K562 (cell line): ENCODE results near the gene CASP2. TPM values are rescaled to one million over a fixed set of nuclear protein-coding genes. Genes with fewer than 3 reads are reported as not detected.

Experiments used
- CC2D1A ChIP-seq: fragments of 450-650 bp; IDR thresholded peaks from 2 replicates; pipeline ENCODE4 v1.6.1; 2017; ENCODE audit warnings: mild to moderate bottlenecking
- CEBPB ChIP-seq: fragments of 450-650 bp; IDR thresholded peaks from 2 replicates; pipeline ENCODE4 v1.6.1; 2016; ENCODE audit warnings: missing genetic modification characterization, missing compliant biosample characterization
- FOXM1 ChIP-seq, 2 experiments: fragments of 450-650 bp in 1 of 2; sonication (generic) in 1 of 2; formaldehyde crosslinking in 1 of 2; IDR thresholded peaks; 2 replicates each; pipeline versions ENCODE4 v1.6.1 to v1.9.0; 2017 to 2022; ENCODE audit warnings: low read depth in 2 of 2, mild to moderate bottlenecking in 2 of 2, missing genetic modification reagents in 1 of 2, moderate library complexity in 1 of 2
- FUS ChIP-seq: fragments of 200-400 bp; formaldehyde crosslinking; optimal IDR thresholded peaks from 2 replicates; pipeline ENCODE3; 2017; ENCODE audit warnings: low read depth, low read length
- HDAC1 ChIP-seq, 2 experiments: fragments of 450-650 bp; IDR thresholded peaks; 2 replicates each; pipeline ENCODE4 v1.6.1; 2016 to 2017; ENCODE audit warnings: inconsistent platforms in 1 of 2, mild to moderate bottlenecking in 1 of 2, moderate library complexity in 1 of 2
- HNRNPH1 ChIP-seq: fragments of 200-400 bp; formaldehyde crosslinking; optimal IDR thresholded peaks from 2 replicates; pipeline ENCODE3; 2017; ENCODE audit warnings: low read depth, mild to moderate bottlenecking, low read length, moderate library complexity
- KAT7 ChIP-seq: sonication (generic); formaldehyde crosslinking; IDR thresholded peaks from 2 replicates; pipeline ENCODE4 v1.8.0; 2022; ENCODE audit warnings: missing genetic modification reagents, mild to moderate bottlenecking, borderline replicate concordance
- KLF1 ChIP-seq: fragments of 450-650 bp; IDR thresholded peaks from 2 replicates; pipeline ENCODE4 v1.6.1; 2016; ENCODE audit warnings: missing genetic modification characterization, missing compliant biosample characterization
- MEF2D ChIP-seq: conservative IDR thresholded peaks from 2 replicates; pipeline ENCODE4 v1.6.1; 2016; ENCODE audit warnings: low read depth, missing genetic modification characterization, missing compliant biosample characterization
- MTA1 ChIP-seq: fragments of 450-650 bp; IDR thresholded peaks from 2 replicates; pipeline ENCODE4 v1.6.1; 2017; ENCODE audit warnings: borderline replicate concordance
- TSC22D4 ChIP-seq: fragments of 450-650 bp; IDR thresholded peaks from 2 replicates; pipeline ENCODE4 v1.6.1; 2016; ENCODE audit warnings: missing genetic modification characterization, missing biosample characterization, control low read depth
- ZFPM2 ChIP-seq: fragments of 250-450 bp; sonication (Bioruptor Pico); IDR thresholded peaks from 2 replicates; pipeline ENCODE4 v1.5.1; 2022; ENCODE audit warnings: mild to moderate bottlenecking
- ZKSCAN1 ChIP-seq: fragments of 150-350 bp; IDR thresholded peaks from 2 replicates; pipeline ENCODE4 v1.6.1; 2016; ENCODE audit warnings: low read depth, low read length
- ZNF644 ChIP-seq: fragments of 200-800 bp; sonication (Bioruptor generic); IDR thresholded peaks from 2 replicates; pipeline ENCODE4 v1.6.1; 2016; ENCODE audit warnings: low read depth, missing genetic modification characterization, missing compliant biosample characterization
- polyA plus RNA-seq, 8 experiments: library from polyadenylated mRNA; depleted of rRNA in 4 of 8; stranded (reverse) in 5 of 8; unstranded in 3 of 8; fragments of >200 nt; fragmentation: Nextera tagmentation in 2 of 8; fragmentation: Illumina TruSeq in 1 of 8; extraction: Ambion mirVana in 2 of 8; extraction: Trizol in 1 of 8; gene quantifications; 2 replicates each; pipeline versions ENCODE4 v1.2.1 to v1.2.3, GENCODE V29; 2011 to 2014; ENCODE audit warnings: inconsistent platforms in 1 of 8, missing spikeins in 1 of 8
- total RNA-seq, 7 experiments: library from RNA; depleted of rRNA in 6 of 7; stranded (reverse); fragments of >200 nt in 6 of 7; fragmentation: Illumina TruSeq in 2 of 7; extraction: Trizol in 2 of 7; gene quantifications; 2 replicates each; pipeline versions ENCODE4 v1.2.1 to v1.2.3, GENCODE V29; 2011 to 2021; ENCODE audit warnings: low replicate concordance in 1 of 7
- TF ChIP-seq, protein P1 (sequence below): fragments of 200-400 bp; formaldehyde crosslinking; IDR thresholded peaks from 2 replicates; pipeline ENCODE4 v1.6.1; 2017; ENCODE audit warnings: mild to moderate bottlenecking, low read depth, low read length, moderate library complexity
- TF ChIP-seq, protein P2 (sequence below): fragments of 200-800 bp; sonication (Bioruptor generic); IDR thresholded peaks from 2 replicates; pipeline ENCODE4 v1.6.1; 2017; ENCODE audit warnings: missing genetic modification characterization, missing compliant biosample characterization
- TF ChIP-seq, protein P3 (sequence below): fragments of 250-450 bp; sonication (Bioruptor Pico); IDR thresholded peaks from 2 replicates; pipeline ENCODE4 v1.4.0; 2020; ENCODE audit warnings: mild to moderate bottlenecking
- TF ChIP-seq, protein P4 (sequence below): IDR thresholded peaks from 2 replicates; pipeline ENCODE4 v1.6.1; 2014; ENCODE audit warnings: antibody characterized with exemption
- TF ChIP-seq, protein P5 (sequence below), 2 experiments: IDR thresholded peaks in 1 of 2; conservative IDR thresholded peaks in 1 of 2; 2 replicates each; pipeline ENCODE4 v1.6.1; 2016; ENCODE audit warnings: low read depth in 2 of 2, mild to moderate bottlenecking in 1 of 2, missing compliant biosample characterization in 1 of 2, missing genetic modification characterization in 1 of 2, moderate library complexity in 1 of 2

Gene CASP2
- total and polyA plus RNA-seq, 9 of the 15 experiments (the other 6 are each of a cell fraction or from before 2014, with no cell fraction given) = 18.8 to 64.9 (median 24.1) TPM

DNA sequence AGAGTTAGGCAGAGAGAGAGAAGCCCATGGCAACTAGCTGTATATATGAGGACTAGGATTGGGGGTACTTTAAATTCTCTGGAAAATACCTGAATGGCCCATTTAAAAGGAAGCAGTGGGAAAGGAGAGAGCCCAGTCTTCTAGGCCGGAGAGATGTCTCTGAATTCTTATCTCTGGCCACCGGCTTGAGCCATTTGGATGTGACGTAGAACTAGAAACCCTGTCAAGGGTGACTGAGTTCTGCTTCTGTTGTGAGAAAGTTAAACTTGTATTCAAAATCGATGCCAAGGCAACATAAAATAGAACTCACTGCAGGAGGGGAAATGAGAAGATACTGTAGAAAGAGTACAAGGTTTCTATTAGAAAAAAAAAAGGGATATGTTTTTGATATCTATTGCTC lies 31.2 kb upstream of the CASP2 start (continued):
- TF ChIP-seq, protein P1, sequence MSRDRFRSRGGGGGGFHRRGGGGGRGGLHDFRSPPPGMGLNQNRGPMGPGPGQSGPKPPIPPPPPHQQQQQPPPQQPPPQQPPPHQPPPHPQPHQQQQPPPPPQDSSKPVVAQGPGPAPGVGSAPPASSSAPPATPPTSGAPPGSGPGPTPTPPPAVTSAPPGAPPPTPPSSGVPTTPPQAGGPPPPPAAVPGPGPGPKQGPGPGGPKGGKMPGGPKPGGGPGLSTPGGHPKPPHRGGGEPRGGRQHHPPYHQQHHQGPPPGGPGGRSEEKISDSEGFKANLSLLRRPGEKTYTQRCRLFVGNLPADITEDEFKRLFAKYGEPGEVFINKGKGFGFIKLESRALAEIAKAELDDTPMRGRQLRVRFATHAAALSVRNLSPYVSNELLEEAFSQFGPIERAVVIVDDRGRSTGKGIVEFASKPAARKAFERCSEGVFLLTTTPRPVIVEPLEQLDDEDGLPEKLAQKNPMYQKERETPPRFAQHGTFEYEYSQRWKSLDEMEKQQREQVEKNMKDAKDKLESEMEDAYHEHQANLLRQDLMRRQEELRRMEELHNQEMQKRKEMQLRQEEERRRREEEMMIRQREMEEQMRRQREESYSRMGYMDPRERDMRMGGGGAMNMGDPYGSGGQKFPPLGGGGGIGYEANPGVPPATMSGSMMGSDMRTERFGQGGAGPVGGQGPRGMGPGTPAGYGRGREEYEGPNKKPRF = no peak
- TF ChIP-seq FUS = no peak
- no peak for TF ChIP-seq HNRNPH1
- no peak for TF ChIP-seq KAT7 (CRISPR knock-in tag)
- peak; percentile 81 for TF ChIP-seq FOXM1 (IDR thresholded peaks at IDR 0.05; ENCODE audit: low read depth)
- TF ChIP-seq FOXM1 (CRISPR knock-in tag; IDR thresholded peaks at IDR 0.05; ENCODE audit: low read depth) = no peak
- TF ChIP-seq ZNF644 = peak; percentile 50; the same call in 1 of the 2 replicates
- TF ChIP-seq, protein P2, sequence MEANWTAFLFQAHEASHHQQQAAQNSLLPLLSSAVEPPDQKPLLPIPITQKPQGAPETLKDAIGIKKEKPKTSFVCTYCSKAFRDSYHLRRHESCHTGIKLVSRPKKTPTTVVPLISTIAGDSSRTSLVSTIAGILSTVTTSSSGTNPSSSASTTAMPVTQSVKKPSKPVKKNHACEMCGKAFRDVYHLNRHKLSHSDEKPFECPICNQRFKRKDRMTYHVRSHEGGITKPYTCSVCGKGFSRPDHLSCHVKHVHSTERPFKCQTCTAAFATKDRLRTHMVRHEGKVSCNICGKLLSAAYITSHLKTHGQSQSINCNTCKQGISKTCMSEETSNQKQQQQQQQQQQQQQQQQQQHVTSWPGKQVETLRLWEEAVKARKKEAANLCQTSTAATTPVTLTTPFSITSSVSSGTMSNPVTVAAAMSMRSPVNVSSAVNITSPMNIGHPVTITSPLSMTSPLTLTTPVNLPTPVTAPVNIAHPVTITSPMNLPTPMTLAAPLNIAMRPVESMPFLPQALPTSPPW (CRISPR knock-in tag) = no peak
- peak in 1 of 2 experiments; percentile 31; a peak in 1 of 4 replicates for TF ChIP-seq HDAC1 (IDR thresholded peaks at IDR 0.05)
- no peak for TF ChIP-seq ZKSCAN1
- TF ChIP-seq, protein P3, sequence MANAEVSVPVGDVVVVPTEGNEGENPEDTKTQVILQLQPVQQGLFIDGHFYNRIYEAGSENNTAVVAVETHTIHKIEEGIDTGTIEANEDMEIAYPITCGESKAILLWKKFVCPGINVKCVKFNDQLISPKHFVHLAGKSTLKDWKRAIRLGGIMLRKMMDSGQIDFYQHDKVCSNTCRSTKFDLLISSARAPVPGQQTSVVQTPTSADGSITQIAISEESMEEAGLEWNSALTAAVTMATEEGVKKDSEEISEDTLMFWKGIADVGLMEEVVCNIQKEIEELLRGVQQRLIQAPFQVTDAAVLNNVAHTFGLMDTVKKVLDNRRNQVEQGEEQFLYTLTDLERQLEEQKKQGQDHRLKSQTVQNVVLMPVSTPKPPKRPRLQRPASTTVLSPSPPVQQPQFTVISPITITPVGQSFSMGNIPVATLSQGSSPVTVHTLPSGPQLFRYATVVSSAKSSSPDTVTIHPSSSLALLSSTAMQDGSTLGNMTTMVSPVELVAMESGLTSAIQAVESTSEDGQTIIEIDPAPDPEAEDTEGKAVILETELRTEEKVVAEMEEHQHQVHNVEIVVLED (CRISPR knock-in tag) = no peak
- TF ChIP-seq, protein P4, sequence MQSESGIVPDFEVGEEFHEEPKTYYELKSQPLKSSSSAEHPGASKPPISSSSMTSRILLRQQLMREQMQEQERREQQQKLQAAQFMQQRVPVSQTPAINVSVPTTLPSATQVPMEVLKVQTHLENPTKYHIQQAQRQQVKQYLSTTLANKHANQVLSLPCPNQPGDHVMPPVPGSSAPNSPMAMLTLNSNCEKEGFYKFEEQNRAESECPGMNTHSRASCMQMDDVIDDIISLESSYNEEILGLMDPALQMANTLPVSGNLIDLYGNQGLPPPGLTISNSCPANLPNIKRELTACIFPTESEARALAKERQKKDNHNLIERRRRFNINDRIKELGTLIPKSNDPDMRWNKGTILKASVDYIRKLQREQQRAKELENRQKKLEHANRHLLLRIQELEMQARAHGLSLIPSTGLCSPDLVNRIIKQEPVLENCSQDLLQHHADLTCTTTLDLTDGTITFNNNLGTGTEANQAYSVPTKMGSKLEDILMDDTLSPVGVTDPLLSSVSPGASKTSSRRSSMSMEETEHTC = no peak
- 0 out of 2 replicates have a peak, but pooled peaks have one; percentile 32 for TF ChIP-seq CC2D1A
- TF ChIP-seq CEBPB (tag) = no peak
- TF ChIP-seq, protein P5, sequence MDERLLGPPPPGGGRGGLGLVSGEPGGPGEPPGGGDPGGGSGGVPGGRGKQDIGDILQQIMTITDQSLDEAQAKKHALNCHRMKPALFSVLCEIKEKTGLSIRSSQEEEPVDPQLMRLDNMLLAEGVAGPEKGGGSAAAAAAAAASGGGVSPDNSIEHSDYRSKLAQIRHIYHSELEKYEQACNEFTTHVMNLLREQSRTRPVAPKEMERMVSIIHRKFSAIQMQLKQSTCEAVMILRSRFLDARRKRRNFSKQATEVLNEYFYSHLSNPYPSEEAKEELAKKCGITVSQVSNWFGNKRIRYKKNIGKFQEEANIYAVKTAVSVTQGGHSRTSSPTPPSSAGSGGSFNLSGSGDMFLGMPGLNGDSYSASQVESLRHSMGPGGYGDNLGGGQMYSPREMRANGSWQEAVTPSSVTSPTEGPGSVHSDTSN (CRISPR knock-in tag; IDR thresholded peaks at IDR 0.05; ENCODE audit: low read depth) = no peak
- TF ChIP-seq, protein P5 (tag; conservative IDR thresholded peaks at IDR 0.05; ENCODE audit: low read depth) = no peak; the same call in 1 of the 2 replicates
- TF ChIP-seq ZFPM2 = no peak
- no peak for TF ChIP-seq KLF1
- no peak for TF ChIP-seq TSC22D4 (tag)
- TF ChIP-seq MTA1 = no peak
- TF ChIP-seq MEF2D (tag) = no peak
